Measurements from ENCODE around the gene APOLD1.

APOLD1 gene

GRCh38 chr12:12823300-12823699 is 37.8 kb downstream of the APOLD1 start:
- TF ChIP-seq, protein P1, sequence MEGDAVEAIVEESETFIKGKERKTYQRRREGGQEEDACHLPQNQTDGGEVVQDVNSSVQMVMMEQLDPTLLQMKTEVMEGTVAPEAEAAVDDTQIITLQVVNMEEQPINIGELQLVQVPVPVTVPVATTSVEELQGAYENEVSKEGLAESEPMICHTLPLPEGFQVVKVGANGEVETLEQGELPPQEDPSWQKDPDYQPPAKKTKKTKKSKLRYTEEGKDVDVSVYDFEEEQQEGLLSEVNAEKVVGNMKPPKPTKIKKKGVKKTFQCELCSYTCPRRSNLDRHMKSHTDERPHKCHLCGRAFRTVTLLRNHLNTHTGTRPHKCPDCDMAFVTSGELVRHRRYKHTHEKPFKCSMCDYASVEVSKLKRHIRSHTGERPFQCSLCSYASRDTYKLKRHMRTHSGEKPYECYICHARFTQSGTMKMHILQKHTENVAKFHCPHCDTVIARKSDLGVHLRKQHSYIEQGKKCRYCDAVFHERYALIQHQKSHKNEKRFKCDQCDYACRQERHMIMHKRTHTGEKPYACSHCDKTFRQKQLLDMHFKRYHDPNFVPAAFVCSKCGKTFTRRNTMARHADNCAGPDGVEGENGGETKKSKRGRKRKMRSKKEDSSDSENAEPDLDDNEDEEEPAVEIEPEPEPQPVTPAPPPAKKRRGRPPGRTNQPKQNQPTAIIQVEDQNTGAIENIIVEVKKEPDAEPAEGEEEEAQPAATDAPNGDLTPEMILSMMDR (IDR thresholded peaks at IDR 0.05), result no peak

- TF ChIP-seq, protein P1 (IDR thresholded peaks at IDR 0.05), result no peak
Measured at GRCh38 chr12:12823811-12824210, 38.4 kb downstream of the APOLD1 start.

DNA sequence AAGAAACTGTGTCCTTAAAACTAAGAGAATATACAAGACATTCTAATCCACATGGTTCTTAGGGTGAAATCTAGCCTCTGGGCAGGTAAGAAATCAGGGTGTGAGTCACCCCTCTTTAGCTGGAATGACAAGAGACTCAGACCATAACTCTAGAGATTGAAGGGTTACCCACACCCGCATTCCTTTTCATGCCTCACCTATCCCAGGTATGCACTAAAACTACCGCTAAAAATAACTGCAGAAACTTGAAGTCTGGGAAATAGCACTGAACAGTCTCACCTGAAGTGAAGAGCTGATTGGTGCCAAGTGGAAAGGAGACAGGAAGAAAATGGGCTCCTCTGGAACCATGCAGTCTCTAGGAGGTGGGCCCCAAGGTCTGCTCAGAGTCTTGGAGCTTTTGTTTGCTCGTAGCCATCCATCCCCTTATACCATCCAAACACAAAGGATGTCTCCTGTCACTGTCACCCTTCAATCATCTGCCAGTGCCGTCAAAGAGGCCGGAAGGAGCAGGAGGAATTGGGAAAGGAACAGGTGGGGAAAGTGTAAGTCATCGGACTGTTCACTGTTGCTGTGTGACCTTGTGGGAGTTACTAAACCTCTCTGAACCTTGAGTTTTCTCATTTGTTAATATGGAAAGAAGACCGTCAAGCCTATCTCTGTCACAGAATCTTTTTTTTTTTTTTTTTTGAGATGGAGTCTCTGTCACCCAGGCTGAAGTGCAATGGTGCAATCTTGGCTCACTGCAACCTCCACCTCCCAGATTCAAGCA is 50.1 kb downstream of the APOLD1 start:
- TF ChIP-seq, protein P1 (IDR thresholded peaks at IDR 0.05), result no peak

DNA sequence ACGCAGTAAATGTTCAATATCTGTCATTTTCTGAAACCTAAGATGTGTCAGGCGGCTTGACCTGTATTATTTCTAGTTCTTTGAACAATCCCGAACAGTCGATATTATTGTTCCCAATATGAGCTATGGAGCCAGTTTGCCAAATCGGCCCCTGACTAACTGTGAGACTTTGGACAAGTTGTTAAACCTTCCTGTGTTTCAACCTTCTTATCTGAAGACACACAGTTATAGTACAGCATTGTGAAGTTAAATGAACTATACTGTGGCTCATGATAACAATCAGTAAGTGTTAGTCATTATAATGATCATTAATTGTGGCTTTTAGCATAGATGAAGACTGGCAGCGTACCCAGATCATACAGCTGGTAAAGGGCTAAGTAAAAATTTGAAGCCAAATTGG is 51.1 kb downstream of the APOLD1 start:
- TF ChIP-seq, protein P1 (IDR thresholded peaks at IDR 0.05), result no peak

DNA sequence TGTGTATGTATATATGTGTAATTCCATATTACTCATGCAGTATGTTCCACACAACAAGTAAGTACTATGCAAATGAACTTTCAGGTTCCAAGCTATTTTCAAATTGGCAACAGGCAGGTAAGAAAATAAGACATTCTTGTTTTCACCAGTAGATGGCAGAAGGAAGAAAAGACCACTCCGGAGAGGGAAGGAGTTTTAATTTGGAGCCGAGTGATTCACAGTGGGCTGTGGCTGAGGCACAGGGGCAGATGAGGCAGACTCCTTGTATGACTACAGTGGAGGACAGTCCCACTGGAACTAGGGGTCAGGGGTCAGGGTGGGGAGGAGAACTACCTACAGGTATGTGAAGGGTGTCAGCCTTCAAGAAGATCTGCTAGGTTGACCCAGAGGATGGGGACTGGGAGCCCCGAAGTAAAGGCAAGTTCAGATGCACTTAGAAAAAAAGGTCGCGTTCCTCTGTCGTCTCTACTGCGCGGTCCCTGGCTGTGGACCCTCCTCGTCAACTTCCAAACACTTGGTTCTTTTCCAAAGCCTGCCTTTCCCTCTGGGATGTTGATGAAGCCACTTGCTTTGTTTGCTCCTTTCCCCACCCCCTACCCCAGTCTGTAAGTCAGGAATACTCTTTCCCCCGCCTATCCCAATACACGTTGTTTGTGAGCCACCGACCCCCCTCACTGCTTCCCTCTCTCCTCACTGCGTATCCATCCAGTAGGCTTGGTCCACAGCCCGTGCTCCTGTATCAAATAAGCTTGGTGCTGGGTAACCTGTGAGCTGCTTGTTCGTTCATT is 51.8 kb downstream of the APOLD1 start:
- TF ChIP-seq, protein P1 (IDR thresholded peaks at IDR 0.05), result peak; percentile 70

DNA sequence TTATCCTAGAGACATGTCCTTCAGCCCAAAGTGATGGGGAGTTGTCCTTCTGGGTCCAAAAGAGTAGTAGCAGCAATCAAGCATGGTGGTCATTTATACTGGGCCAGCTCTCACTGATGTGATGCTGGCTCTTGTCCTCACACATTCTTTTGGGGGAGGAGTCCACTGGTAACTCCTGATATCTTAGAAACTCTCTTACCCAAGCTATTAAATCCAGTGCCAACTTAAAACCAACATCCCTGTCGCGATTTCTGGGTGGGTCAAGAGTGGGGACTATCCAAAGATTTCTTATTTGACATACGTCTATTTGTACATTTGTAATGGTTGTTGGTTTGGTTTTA is 52.3 kb downstream of the APOLD1 start:
- TF ChIP-seq, protein P1 (IDR thresholded peaks at IDR 0.05), result no peak

GRCh38 chr12:12839003-12839395 is 53.5 kb downstream of the APOLD1 start:
- TF ChIP-seq, protein P1 (IDR thresholded peaks at IDR 0.05), result no peak
